Measurements from ENCODE around the gene MLLT6. TPM values are rescaled to one million over a fixed set of nuclear protein-coding genes. Genes with fewer than 3 reads are reported as not detected.

MLLT6 gene
- total RNA-seq, 1 experiment from 2014 or later, result 24.7 TPM

DNA sequence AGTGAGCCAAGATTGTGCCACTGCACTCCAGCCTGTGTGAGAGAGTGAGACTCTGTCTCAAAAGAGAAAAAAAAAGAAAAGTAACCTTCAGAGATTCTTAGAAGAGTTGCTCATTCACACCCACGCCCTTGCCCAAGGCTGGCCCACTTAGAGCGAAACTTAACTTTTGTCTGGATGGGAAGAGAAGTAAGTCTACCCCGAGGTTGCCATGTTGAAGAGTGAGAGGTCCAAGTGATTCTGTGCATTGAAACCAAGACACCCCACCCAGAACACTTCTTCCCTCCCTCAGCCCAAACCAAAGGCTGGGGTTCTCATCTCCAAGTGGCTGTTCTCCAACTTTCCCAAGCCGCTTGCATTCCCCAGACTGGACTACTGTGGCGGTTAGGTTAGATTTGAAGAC, 22.7 kb downstream of the MLLT6 start:
- Histone ChIP-seq H3K9me3 (ENCODE audit: low read length) (no peaks in the 10 kb centered on the region), H2AFZ (ENCODE audit: low read length) (no peak overlapping the region), H3K36me3 (ENCODE audit: low read depth, low read length) (no peaks in the 10 kb centered on the region), H4K20me1 (ENCODE audit: low read length) (no peaks in the 10 kb centered on the region), H3K9me2 (replicated peaks; ENCODE audit: low read length) (no peaks in the 10 kb centered on the region), H3K4me3 (ENCODE audit: low read length) (no peak overlapping the region), H3K4me2 (ENCODE audit: low read length) (no peak overlapping the region), H3F3A (ENCODE audit: low read length, unreplicated experiment) (no peaks in the 10 kb centered on the region), H3K27ac (ENCODE audit: low read length) (no peak overlapping the region), H3K9ac (ENCODE audit: low read length) (no peak overlapping the region), H3K4me1 (ENCODE audit: insufficient read depth, low read length) (peaks cover 20% of the 10 kb centered on the region), H3K27me3 (ENCODE audit: low read length) (no peaks in the 10 kb centered on the region), H3K79me2 (ENCODE audit: low read length) (peaks cover 23% of the 10 kb centered on the region)
- ATAC-seq, result no peak
- intact Hi-C loops (cut with micrococcal nuclease), result no loop called here
- no peak for TF ChIP-seq EZH2 (IDR thresholded peaks at IDR 0.05; ENCODE audit: low read length, unreplicated experiment)
- no peak for TF ChIP-seq EZH2phosphoT487 (IDR thresholded peaks at IDR 0.05; ENCODE audit: borderline replicate concordance, low read length)
- TF ChIP-seq, protein P1, sequence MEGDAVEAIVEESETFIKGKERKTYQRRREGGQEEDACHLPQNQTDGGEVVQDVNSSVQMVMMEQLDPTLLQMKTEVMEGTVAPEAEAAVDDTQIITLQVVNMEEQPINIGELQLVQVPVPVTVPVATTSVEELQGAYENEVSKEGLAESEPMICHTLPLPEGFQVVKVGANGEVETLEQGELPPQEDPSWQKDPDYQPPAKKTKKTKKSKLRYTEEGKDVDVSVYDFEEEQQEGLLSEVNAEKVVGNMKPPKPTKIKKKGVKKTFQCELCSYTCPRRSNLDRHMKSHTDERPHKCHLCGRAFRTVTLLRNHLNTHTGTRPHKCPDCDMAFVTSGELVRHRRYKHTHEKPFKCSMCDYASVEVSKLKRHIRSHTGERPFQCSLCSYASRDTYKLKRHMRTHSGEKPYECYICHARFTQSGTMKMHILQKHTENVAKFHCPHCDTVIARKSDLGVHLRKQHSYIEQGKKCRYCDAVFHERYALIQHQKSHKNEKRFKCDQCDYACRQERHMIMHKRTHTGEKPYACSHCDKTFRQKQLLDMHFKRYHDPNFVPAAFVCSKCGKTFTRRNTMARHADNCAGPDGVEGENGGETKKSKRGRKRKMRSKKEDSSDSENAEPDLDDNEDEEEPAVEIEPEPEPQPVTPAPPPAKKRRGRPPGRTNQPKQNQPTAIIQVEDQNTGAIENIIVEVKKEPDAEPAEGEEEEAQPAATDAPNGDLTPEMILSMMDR (conservative IDR thresholded peaks at IDR 0.05; ENCODE audit: low read depth, low read length), result no peak
- DNase-seq, result no peak
- POLR2A ChIA-PET (ENCODE audit: unreplicated experiment), result no interaction called here
- BruUV-seq (replicated peaks), result no TSS peak
- CTCF ChIA-PET, result no interaction called here

DNA sequence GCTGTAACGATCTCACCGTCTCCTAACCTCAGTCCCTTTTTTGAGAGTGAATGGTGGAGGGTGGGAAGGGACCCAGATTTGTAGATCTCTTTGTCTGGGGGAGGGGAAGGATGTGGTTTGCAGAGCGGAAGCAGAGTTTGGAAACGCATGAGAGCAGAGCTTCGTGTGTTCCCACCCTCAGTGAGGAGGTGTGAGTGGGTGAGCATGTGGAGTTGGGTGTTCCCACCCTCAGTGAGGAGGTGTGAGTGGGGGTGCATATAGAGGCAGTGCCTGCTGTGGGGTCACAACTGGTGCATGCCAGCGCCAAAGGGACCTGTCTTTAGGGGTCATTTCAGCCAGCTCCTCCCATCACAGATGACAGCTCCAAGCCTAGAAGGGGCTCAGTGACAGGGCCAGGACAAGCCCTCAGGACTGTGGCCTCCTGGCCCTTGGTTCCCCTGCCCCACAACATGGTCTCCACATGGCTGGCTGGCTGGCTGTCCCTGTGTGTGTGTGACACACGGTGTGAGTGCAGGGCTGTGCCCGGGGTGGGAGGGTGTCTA, 23.3 kb downstream of the MLLT6 start:
- CTCF ChIA-PET, result interaction anchor here (0.6 kb wide), 1 partner anchor 79 kb away, joined by 5 read pairs; no protein-coding TSS in a partner anchor
- no peak for ATAC-seq
- Histone ChIP-seq H3K36me3 (ENCODE audit: low read depth, low read length) (no peaks in the 10 kb centered on the region), H3K4me2 (ENCODE audit: low read length) (no peak overlapping the region), H3K27ac (ENCODE audit: low read length) (no peak overlapping the region), H3K27me3 (ENCODE audit: low read length) (no peaks in the 10 kb centered on the region), H3K9ac (ENCODE audit: low read length) (no peak overlapping the region), H2AFZ (ENCODE audit: low read length) (no peak overlapping the region), H3K79me2 (ENCODE audit: low read length) (peaks cover 23% of the 10 kb centered on the region), H3F3A (ENCODE audit: low read length, unreplicated experiment) (no peaks in the 10 kb centered on the region), H3K9me3 (ENCODE audit: low read length) (no peaks in the 10 kb centered on the region), H3K4me1 (ENCODE audit: insufficient read depth, low read length) (peaks cover 20% of the 10 kb centered on the region), H4K20me1 (ENCODE audit: low read length) (no peaks in the 10 kb centered on the region), H3K4me3 (ENCODE audit: low read length) (no peak overlapping the region), H3K9me2 (replicated peaks; ENCODE audit: low read length) (no peaks in the 10 kb centered on the region)
- intact Hi-C loops (cut with micrococcal nuclease), result no loop called here
- POLR2A ChIA-PET (ENCODE audit: unreplicated experiment), result no interaction called here
- TF ChIP-seq EZH2phosphoT487 (IDR thresholded peaks at IDR 0.05; ENCODE audit: borderline replicate concordance, low read length), result no peak
- TF ChIP-seq, protein P1 (conservative IDR thresholded peaks at IDR 0.05; ENCODE audit: low read depth, low read length), result no peak
- TF ChIP-seq EZH2 (IDR thresholded peaks at IDR 0.05; ENCODE audit: low read length, unreplicated experiment), result no peak
- no peak for DNase-seq
- BruUV-seq (replicated peaks), result no TSS peak

DNA sequence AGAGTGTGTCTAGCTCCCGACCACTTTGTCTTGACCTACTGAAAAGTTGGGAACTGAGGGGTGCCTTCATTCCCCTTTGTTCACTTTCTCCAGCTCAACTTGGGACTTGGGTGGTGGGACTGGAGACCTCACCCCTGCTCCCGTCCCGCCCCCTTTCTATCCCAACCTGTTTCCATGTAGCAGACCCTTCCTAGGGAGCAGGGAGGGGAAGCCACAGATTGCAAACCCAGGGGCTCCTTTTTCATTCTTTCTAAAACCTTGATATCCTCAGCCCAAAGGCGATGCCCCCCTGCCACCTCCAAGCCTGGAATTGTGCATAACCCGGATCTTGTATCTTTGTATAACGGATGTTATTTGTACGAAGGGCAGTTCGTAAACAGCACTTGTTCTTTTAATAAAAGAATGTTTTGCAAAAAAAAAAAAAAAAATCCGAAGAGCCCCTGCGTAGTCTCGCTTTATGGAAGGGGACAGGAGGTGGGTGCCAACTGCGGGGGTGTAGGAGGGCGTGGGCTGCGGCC, 24.4 kb downstream of the MLLT6 start:
- ChIA-PET POLR2A (ENCODE audit: unreplicated experiment) (no interaction called here), CTCF (interaction anchor here (0.6 kb wide), 1 partner anchor 67 kb away, joined by 3 read pairs; no protein-coding TSS in a partner anchor)
- Histone ChIP-seq H3K4me2 (ENCODE audit: low read length) (peak overlapping the region; percentile 85), H3K36me3 (ENCODE audit: low read depth, low read length) (no peaks in the 10 kb centered on the region), H3K4me1 (ENCODE audit: insufficient read depth, low read length) (peaks cover 20% of the 10 kb centered on the region), H3K9me3 (ENCODE audit: low read length) (no peaks in the 10 kb centered on the region), H3F3A (ENCODE audit: low read length, unreplicated experiment) (no peaks in the 10 kb centered on the region), H3K9me2 (replicated peaks; ENCODE audit: low read length) (no peaks in the 10 kb centered on the region), H3K79me2 (ENCODE audit: low read length) (peaks cover 23% of the 10 kb centered on the region), H4K20me1 (ENCODE audit: low read length) (0 out of 2 replicates have a peak, but pooled peaks cover 1% of the 10 kb centered on the region), H3K27ac (ENCODE audit: low read length) (no peak overlapping the region), H2AFZ (ENCODE audit: low read length) (peak overlapping the region; percentile 59), H3K27me3 (ENCODE audit: low read length) (no peaks in the 10 kb centered on the region), H3K4me3 (ENCODE audit: low read length) (peak overlapping the region; percentile 71), H3K9ac (ENCODE audit: low read length) (peak overlapping the region; percentile 50; the same call in 1 of the 2 replicates)
- TF ChIP-seq, protein P1 (conservative IDR thresholded peaks at IDR 0.05; ENCODE audit: low read depth, low read length), result no peak
- no peak for TF ChIP-seq EZH2 (IDR thresholded peaks at IDR 0.05; ENCODE audit: low read length, unreplicated experiment)
- TF ChIP-seq EZH2phosphoT487 (IDR thresholded peaks at IDR 0.05; ENCODE audit: borderline replicate concordance, low read length), result no peak
- no peak for DNase-seq
- BruUV-seq (replicated peaks), result no TSS peak
- no peak for ATAC-seq
- intact Hi-C loops (cut with micrococcal nuclease), result no loop called here
